Measurements from ENCODE around the gene CRYM. TPM values are rescaled to one million over a fixed set of nuclear protein-coding genes. Genes with fewer than 3 reads are reported as not detected.

The CRYM gene
- total RNA-seq, 2 donors from 2014 or later = 10.4 to 14.0 TPM

GRCh38 chr16:21244518-21245215, 33.4 kb downstream of the CRYM start:
- TF ChIP-seq CTCF (IDR thresholded peaks at IDR 0.05) = no peak
- Histone ChIP-seq H3K4me1 (no peaks in the 10 kb centered on the region), H3K36me3 (no peaks in the 10 kb centered on the region), H3K27ac (no peak overlapping the region), H3K9me3 (no peaks in the 10 kb centered on the region), H3K27me3 (no peaks in the 10 kb centered on the region), H3K9ac (ENCODE audit: low read depth in 2 of 2, low read length in 2 of 2) (no peak overlapping the region), H3K4me3 (no peak overlapping the region)
- DNase-seq = no peak
- intact Hi-C loops (cut with DNase I) = no loop called here

- H3K4me3 ChIP-seq = no peak overlapping the region
- intact Hi-C loops (cut with DNase I) = no loop called here
- H3K27ac ChIP-seq = no peak overlapping the region
- DNase-seq = no peak
- no peaks in the 10 kb centered on the region for H3K36me3 ChIP-seq
- H3K4me1 ChIP-seq = no peaks in the 10 kb centered on the region
- no peak for TF ChIP-seq CTCF (IDR thresholded peaks at IDR 0.05)
- H3K9me3 ChIP-seq = no peaks in the 10 kb centered on the region
- no peaks in the 10 kb centered on the region for H3K27me3 ChIP-seq
- H3K9ac ChIP-seq (ENCODE audit: low read depth in 2 of 2, low read length in 2 of 2) = no peak overlapping the region
Measured at GRCh38 chr16:21242756-21243155, 35.3 kb downstream of the CRYM start.

- H3K4me1 ChIP-seq = no peaks in the 10 kb centered on the region
- no peak overlapping the region for H3K27ac ChIP-seq
- no peaks in the 10 kb centered on the region for H3K9me3 ChIP-seq
- TF ChIP-seq CTCF (IDR thresholded peaks at IDR 0.05) = no peak
- H3K4me3 ChIP-seq = no peak overlapping the region
- H3K27me3 ChIP-seq = no peaks in the 10 kb centered on the region
- DNase-seq = no peak
- intact Hi-C loops (cut with DNase I) = no loop called here
- H3K9ac ChIP-seq (ENCODE audit: low read depth in 2 of 2, low read length in 2 of 2) = no peak overlapping the region
- no peaks in the 10 kb centered on the region for H3K36me3 ChIP-seq
Measured at GRCh38 chr16:21239646-21240045, 38.4 kb downstream of the CRYM start.

- no peaks in the 10 kb centered on the region for H3K9me3 ChIP-seq
- no peak for DNase-seq
- H3K36me3 ChIP-seq = no peaks in the 10 kb centered on the region
- H3K9ac ChIP-seq (ENCODE audit: low read depth in 2 of 2, low read length in 2 of 2) = no peak overlapping the region
- no peak overlapping the region for H3K27ac ChIP-seq
- intact Hi-C loops (cut with DNase I) = no loop called here
- no peaks in the 10 kb centered on the region for H3K27me3 ChIP-seq
- TF ChIP-seq CTCF (IDR thresholded peaks at IDR 0.05) = no peak
- H3K4me1 ChIP-seq = no peaks in the 10 kb centered on the region
- H3K4me3 ChIP-seq = no peak overlapping the region
Measured at GRCh38 chr16:21236831-21237230, 41.3 kb downstream of the CRYM start.

- no peaks in the 10 kb centered on the region for H3K36me3 ChIP-seq
- peak overlapping the region in 1 of 2 donors; percentile 89 for H3K9ac ChIP-seq (ENCODE audit: low read depth in 2 of 2, low read length in 2 of 2)
- H3K9me3 ChIP-seq = no peaks in the 10 kb centered on the region
- H3K27ac ChIP-seq = peak overlapping the region; percentile 30
- H3K4me3 ChIP-seq = peak overlapping the region; percentile 39
- no peaks in the 10 kb centered on the region for H3K27me3 ChIP-seq
- intact Hi-C loops (cut with DNase I) = no loop called here
- no peak for TF ChIP-seq CTCF (IDR thresholded peaks at IDR 0.05)
- DNase-seq = peak; percentile 41
- H3K4me1 ChIP-seq = no peaks in the 10 kb centered on the region
Measured at GRCh38 chr16:21235199-21235585, 42.9 kb downstream of the CRYM start.
